Neuronal stem cell (in vitro differentiated cells): ENCODE data around the gene CBX8.

ENCODE experiments used
- DNase-seq: peaks from one replicate; pipeline ENCODE4 v3.0.0-alpha.2; 2013; ENCODE audit warnings: low spot score
- H2AFZ ChIP-seq: one replicate; pipeline ENCODE4 v1.6.1; 2013; ENCODE audit warnings: mild to moderate bottlenecking, low read length, inconsistent platforms
- H2AK5ac ChIP-seq: 2 replicates; pipeline ENCODE4 v1.6.1; 2013; ENCODE audit warnings: low read depth, mild to moderate bottlenecking, inconsistent platforms, low read length, moderate library complexity, mixed read lengths
- H2BK120ac ChIP-seq: 2 replicates; pipeline ENCODE4 v1.6.1; 2013; ENCODE audit warnings: low read depth, mild to moderate bottlenecking, inconsistent platforms, low read length, moderate library complexity, mixed read lengths
- H2BK12ac ChIP-seq: one replicate; pipeline ENCODE4 v1.6.1; 2013; ENCODE audit warnings: low read length, inconsistent platforms
- H2BK15ac ChIP-seq: 2 replicates; pipeline ENCODE4 v1.6.1; 2013; ENCODE audit warnings: mild to moderate bottlenecking, low read length, inconsistent platforms, mixed read lengths
- H2BK5ac ChIP-seq: one replicate; pipeline ENCODE4 v1.6.1; 2013; ENCODE audit warnings: inconsistent platforms, mild to moderate bottlenecking, low read length, moderate library complexity
- H3K14ac ChIP-seq: one replicate; pipeline ENCODE4 v1.6.1; 2013; ENCODE audit warnings: low read length, inconsistent platforms
- H3K18ac ChIP-seq: 2 replicates; pipeline ENCODE4 v1.6.1; 2013; ENCODE audit warnings: low read length, inconsistent platforms
- H3K23ac ChIP-seq: 2 replicates; pipeline ENCODE4 v1.6.1; 2013; ENCODE audit warnings: low read depth, mild to moderate bottlenecking, mixed read lengths, low read length, inconsistent platforms; ENCODE audit not compliant: poor library complexity
- H3K27ac ChIP-seq: replicated peaks from 3 replicates; pipeline ENCODE4 v1.5.1; 2013; ENCODE audit warnings: low read length, inconsistent platforms
- H3K27me3 ChIP-seq, 3 experiments: 2 replicates each; pipeline ENCODE4 v1.6.1; 2013; ENCODE audit warnings: low read length in 3 of 3, mild to moderate bottlenecking in 2 of 3, inconsistent platforms in 1 of 3, low read depth in 1 of 3, mixed read lengths in 1 of 3, moderate library complexity in 1 of 3; ENCODE audit not compliant: control insufficient read depth in 3 of 3, insufficient read depth in 3 of 3
- H3K36me3 ChIP-seq, 2 donors: replicated peaks in 1 of 2; 2 replicates each; pipeline ENCODE4 v1.6.1; 2013; ENCODE audit warnings: low read length in 2 of 2; ENCODE audit not compliant: control insufficient read depth in 2 of 2, insufficient read depth in 2 of 2
- H3K4ac ChIP-seq: 2 replicates; pipeline ENCODE4 v1.6.1; 2013; ENCODE audit warnings: inconsistent platforms, mild to moderate bottlenecking, low read length, moderate library complexity
- H3K4me1 ChIP-seq, 2 donors: 1 replicate in 1 of 2; 2 replicates in 1 of 2; pipeline ENCODE4 v1.6.1; 2013; ENCODE audit warnings: low read length in 2 of 2, low read depth in 1 of 2; ENCODE audit not compliant: control insufficient read depth in 2 of 2, insufficient read depth in 1 of 2
- H3K4me2 ChIP-seq: one replicate; pipeline ENCODE4 v1.6.1; 2013; ENCODE audit warnings: mild to moderate bottlenecking, low read length, inconsistent platforms; ENCODE audit not compliant: insufficient read depth, poor library complexity, severe bottlenecking
- H3K4me3 ChIP-seq, 2 donors: 2 replicates each; pipeline ENCODE4 v1.5.1; 2013; ENCODE audit warnings: low read length in 2 of 2, mild to moderate bottlenecking in 2 of 2, inconsistent platforms in 1 of 2, moderate library complexity in 1 of 2
- H3K79me1 ChIP-seq: one replicate; pipeline ENCODE4 v1.6.1; 2013; ENCODE audit warnings: low read depth, mild to moderate bottlenecking, inconsistent platforms, low read length, moderate library complexity
- H3K9ac ChIP-seq: one replicate; pipeline ENCODE4 v1.6.1; 2013; ENCODE audit warnings: mild to moderate bottlenecking, low read depth, low read length, inconsistent platforms; ENCODE audit not compliant: poor library complexity
- H3K9me3 ChIP-seq, 2 donors: replicated peaks in 1 of 2; 2 replicates each; pipeline versions ENCODE3 to v1.6.1; 2013; ENCODE audit warnings: low read length in 2 of 2, mild to moderate bottlenecking in 2 of 2, inconsistent platforms in 1 of 2, low read depth in 1 of 2, mixed read lengths in 1 of 2, moderate library complexity in 1 of 2; ENCODE audit not compliant: control insufficient read depth in 2 of 2, insufficient read depth in 1 of 2
- H4K8ac ChIP-seq: one replicate; pipeline ENCODE4 v1.6.1; 2013; ENCODE audit warnings: low read depth, mild to moderate bottlenecking, inconsistent platforms, low read length, moderate library complexity
- H4K91ac ChIP-seq: one replicate; pipeline ENCODE4 v1.6.1; 2013; ENCODE audit warnings: low read length, low read depth, mild to moderate bottlenecking, inconsistent platforms; ENCODE audit not compliant: poor library complexity
- WGBS, 2 donors: extraction: QIAGEN DNeasy Blood & Tissue Kit; methylation state at CpG; one replicate each; pipeline ENCODE4 v1.1.7; 2013; ENCODE audit warnings: missing lambda C conversion rate in 2 of 2, mixed read lengths in 1 of 2; ENCODE audit not compliant: insufficient read length in 2 of 2, insufficient replicate concordance in 1 of 2; ENCODE audit errors: extremely low coverage in 2 of 2; 5-methylcytosine and 5-hydroxymethylcytosine counted together

The CBX8 gene

DNA sequence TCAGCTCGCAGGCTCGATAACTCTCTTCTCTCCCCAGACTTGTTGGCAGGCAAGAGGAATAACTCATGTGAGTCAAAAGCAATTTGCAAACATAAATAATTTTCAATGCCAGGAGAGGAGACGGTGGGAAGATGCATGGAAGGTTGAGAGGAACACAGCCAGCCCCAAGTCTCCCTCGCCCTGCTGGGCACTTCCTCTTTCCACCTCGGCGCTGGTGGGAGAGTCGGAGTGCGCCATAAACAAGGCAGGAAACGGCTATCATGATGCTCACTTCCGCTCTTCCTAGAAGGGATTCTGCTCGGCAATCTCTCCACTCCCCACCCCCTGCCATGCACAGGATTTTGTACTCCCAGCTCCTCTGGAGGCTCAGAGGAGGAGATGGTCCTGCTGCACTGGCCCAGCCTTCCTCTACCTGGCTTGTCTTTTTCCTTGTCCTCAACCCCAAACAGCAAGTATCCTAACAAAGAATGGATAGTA, 29.4 kb upstream of the CBX8 start:
- H3K79me1 ChIP-seq: peaks cover 2% of the 10 kb centered on the region
- peak overlapping the region; percentile 33 for H3K18ac ChIP-seq
- no peaks in the 10 kb centered on the region for H3K36me3 ChIP-seq
- H3K23ac ChIP-seq: no peak overlapping the region
- H2AK5ac ChIP-seq: no peak overlapping the region
- DNase-seq: no peak
- no peak overlapping the region for H3K4me3 ChIP-seq
- H2AFZ ChIP-seq: no peak overlapping the region
- no peak overlapping the region for H3K4me2 ChIP-seq
- peaks cover 0 to 2% of the 10 kb centered on the region in 2 donors for H3K9me3 ChIP-seq
- H2BK15ac ChIP-seq: peak overlapping the region; percentile 2
- H3K4me1 ChIP-seq: peaks cover 10 to 25% of the 10 kb centered on the region in 2 donors
- H3K27ac ChIP-seq: no peak overlapping the region
- H3K9ac ChIP-seq: no peak overlapping the region
- no peak overlapping the region for H2BK5ac ChIP-seq
- H2BK120ac ChIP-seq: no peak overlapping the region
- no peak overlapping the region for H3K14ac ChIP-seq
- peaks cover 0 to 2% (median 0%) of the 10 kb centered on the region in 3 experiments for H3K27me3 ChIP-seq
- no CpG with 5 or more reads among the region's 11 CpGs for WGBS, 2 donors
- H4K8ac ChIP-seq: no peak overlapping the region
- H2BK12ac ChIP-seq: no peak overlapping the region
- H4K91ac ChIP-seq: no peak overlapping the region
- H3K4ac ChIP-seq: no peak overlapping the region

DNA sequence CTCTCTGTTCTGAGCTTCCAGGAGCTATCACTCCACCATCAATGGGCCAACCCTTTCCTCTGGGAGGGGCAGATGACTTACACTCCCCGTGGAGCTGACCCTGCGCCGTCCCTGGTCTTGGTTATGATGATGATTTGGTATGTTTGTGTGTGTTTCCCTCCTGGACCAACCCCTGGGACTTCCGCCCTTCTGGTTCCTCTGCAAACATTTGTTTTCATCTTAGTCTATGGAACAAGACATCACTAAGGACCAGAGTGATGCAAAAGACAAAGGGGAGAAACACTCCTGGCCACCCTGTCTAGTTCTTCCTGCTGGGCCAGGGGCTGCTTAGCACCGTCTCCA, 28.7 kb upstream of the CBX8 start:
- Histone ChIP-seq H2BK120ac (no peak overlapping the region), H3K18ac (no peak overlapping the region), H2BK15ac (peak overlapping the region; percentile 2), H3K4me3 (no peak overlapping the region), H3K4me2 (no peak overlapping the region), H4K8ac (no peak overlapping the region), H3K9ac (no peak overlapping the region), H3K79me1 (peaks cover 2% of the 10 kb centered on the region), H4K91ac (no peak overlapping the region), H2BK12ac (no peak overlapping the region), H3K23ac (no peak overlapping the region), H2AFZ (no peak overlapping the region), H3K27me3 (peaks cover 0 to 4% (median 0%) of the 10 kb centered on the region in 3 experiments), H3K27ac (no peak overlapping the region), H3K14ac (no peak overlapping the region), H3K36me3 (no peaks in the 10 kb centered on the region), H3K4me1 (peaks cover 8 to 19% of the 10 kb centered on the region in 2 donors), H3K4ac (no peak overlapping the region), H2BK5ac (no peak overlapping the region), H2AK5ac (no peak overlapping the region), H3K9me3 (peaks cover 0 to 2% of the 10 kb centered on the region in 2 donors)
- no CpG with 5 or more reads among the region's 5 CpGs for whole genome bisulfite sequencing, 2 donors
- no peak for DNase-seq

DNA sequence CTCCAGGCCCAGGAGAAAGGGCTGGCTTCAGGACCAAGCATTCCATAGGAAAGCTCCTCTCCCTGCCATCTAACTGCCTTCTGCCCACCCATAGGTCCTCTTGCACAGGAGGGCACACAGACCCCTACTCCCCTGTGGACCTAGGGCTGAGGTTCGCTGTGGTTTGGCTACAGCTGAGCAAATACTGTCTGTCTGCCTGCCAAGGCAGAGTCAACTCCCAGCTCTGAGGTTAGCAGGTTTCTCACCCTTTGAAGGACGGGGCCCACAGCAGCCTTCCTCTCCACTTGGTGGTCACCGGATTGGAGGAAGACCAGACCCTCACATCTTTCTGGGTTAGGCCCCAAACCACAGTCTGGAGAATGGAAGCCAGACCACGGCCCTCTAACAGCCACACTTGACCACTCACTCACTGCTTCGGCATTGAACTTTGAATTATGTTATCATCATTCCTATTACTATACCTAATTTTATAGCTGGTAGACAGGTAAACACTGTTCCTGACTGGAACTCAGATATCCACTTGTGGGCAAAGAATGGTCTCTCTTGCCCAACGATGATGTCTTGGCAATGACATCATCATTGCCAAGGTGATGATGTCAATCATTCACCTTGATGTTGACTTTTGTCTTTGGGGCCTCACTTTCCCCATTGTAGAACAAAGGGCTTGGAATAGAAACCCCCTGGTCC, 28.2 kb upstream of the CBX8 start:
- Histone ChIP-seq H2BK12ac (no peak overlapping the region), H3K14ac (no peak overlapping the region), H3K4ac (no peak overlapping the region), H3K4me1 (peaks cover 8 to 18% of the 10 kb centered on the region in 2 donors), H3K27me3 (peaks cover 0 to 9% (median 3%) of the 10 kb centered on the region in 3 experiments), H3K4me2 (no peak overlapping the region), H2BK120ac (no peak overlapping the region), H3K27ac (no peak overlapping the region), H2AK5ac (no peak overlapping the region), H4K91ac (no peak overlapping the region), H3K9me3 (peaks cover 0 to 2% of the 10 kb centered on the region in 2 donors), H3K18ac (no peak overlapping the region), H2AFZ (no peak overlapping the region), H2BK15ac (no peak overlapping the region), H3K4me3 (no peak overlapping the region), H2BK5ac (no peak overlapping the region), H4K8ac (no peak overlapping the region), H3K9ac (no peak overlapping the region), H3K36me3 (no peaks in the 10 kb centered on the region), H3K23ac (no peak overlapping the region), H3K79me1 (peaks cover 2% of the 10 kb centered on the region)
- no CpG with 5 or more reads among the region's 6 CpGs for WGBS, 2 donors
- no peak for DNase-seq

DNA sequence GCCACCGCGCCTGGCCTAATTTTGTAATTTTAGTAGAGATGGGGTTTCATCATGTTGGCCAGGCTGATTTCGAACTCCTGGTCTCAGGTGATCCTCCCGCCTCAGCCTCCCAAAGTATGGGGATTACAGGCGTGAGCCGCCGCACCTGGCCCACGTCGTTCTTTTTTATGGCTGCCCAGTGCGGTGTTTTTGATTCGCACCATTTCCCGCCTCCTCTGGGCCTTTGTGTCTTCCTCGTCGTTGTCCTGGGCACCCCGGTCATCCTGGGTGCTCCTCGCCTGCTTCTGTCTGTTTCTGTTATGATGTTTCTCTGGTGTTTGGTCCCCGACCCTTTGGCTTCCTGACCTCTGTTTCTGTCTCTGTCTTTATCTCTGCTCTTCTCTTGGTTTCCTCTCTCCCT, 27.4 kb upstream of the CBX8 start:
- no peak overlapping the region for H3K23ac ChIP-seq
- no peak overlapping the region for H2BK15ac ChIP-seq
- H4K8ac ChIP-seq: no peak overlapping the region
- no peak overlapping the region for H2AFZ ChIP-seq
- no peak overlapping the region for H2BK120ac ChIP-seq
- peaks cover 2% of the 10 kb centered on the region for H3K79me1 ChIP-seq
- peaks cover 0 to 2% of the 10 kb centered on the region in 2 donors for H3K9me3 ChIP-seq
- H4K91ac ChIP-seq: no peak overlapping the region
- no peak overlapping the region for H3K18ac ChIP-seq
- no peak overlapping the region for H3K14ac ChIP-seq
- DNase-seq: no peak
- H3K4me1 ChIP-seq: peaks cover 8 to 18% of the 10 kb centered on the region in 2 donors
- peaks cover 0 to 16% (median 10%) of the 10 kb centered on the region in 3 experiments for H3K27me3 ChIP-seq
- no peak overlapping the region for H3K4me2 ChIP-seq
- H3K27ac ChIP-seq: no peak overlapping the region
- no peaks in the 10 kb centered on the region for H3K36me3 ChIP-seq
- no peak overlapping the region for H3K4ac ChIP-seq
- no peak overlapping the region for H2BK12ac ChIP-seq
- H3K4me3 ChIP-seq: no peak overlapping the region
- H2AK5ac ChIP-seq: no peak overlapping the region
- no CpG with 5 or more reads among the region's 17 CpGs for WGBS, 2 donors
- H2BK5ac ChIP-seq: no peak overlapping the region
- H3K9ac ChIP-seq: no peak overlapping the region
